Esophagus squamous epithelium (tissue), 5 donors: ENCODE data around the gene TMEM79. TPM values are rescaled to one million over a fixed set of nuclear protein-coding genes. Genes with fewer than 3 reads are reported as not detected.

ENCODE experiments used
- DNase-seq: peaks from one replicate; lab custom pipeline; 2025; lab: John Stamatoyannopoulos, UW
- H3K27ac ChIP-seq, 4 donors: fragments of 200-600 bp; sonication (generic); one replicate each; pipeline ENCODE4 v1.5.1; 2016 to 2019; ENCODE audit warnings: mild to moderate bottlenecking in 1 of 4
- H3K27me3 ChIP-seq, 4 donors: fragments of 200-600 bp; sonication (generic); 1 replicate in 3 of 4; 2 replicates in 1 of 4; pipeline versions ENCODE4 v1.5.1 to v1.6.0; 2017 to 2021; ENCODE audit warnings: antibody characterized with exemption in 1 of 4
- H3K36me3 ChIP-seq, 3 donors: fragments of 200-600 bp; sonication (generic); one replicate each; pipeline ENCODE4 v1.5.1; 2016 to 2019
- H3K4me1 ChIP-seq, 3 donors: fragments of 200-600 bp; sonication (generic); one replicate each; pipeline ENCODE4 v1.5.1; 2017 to 2019
- H3K4me3 ChIP-seq, 4 donors: fragments of 200-600 bp; sonication (generic); 1 replicate in 3 of 4; 2 replicates in 1 of 4; pipeline ENCODE4 v1.5.1; 2016 to 2019; ENCODE audit warnings: mild to moderate bottlenecking in 2 of 4, moderate library complexity in 1 of 4
- H3K9me3 ChIP-seq, 3 donors: fragments of 200-600 bp; sonication (generic); one replicate each; pipeline ENCODE4 v1.5.1; 2016 to 2019
- CTCF ChIP-seq, 6 experiments: fragments of 450-650 bp in 4 of 6; fragments of 200-600 bp in 2 of 6; sonication (generic) in 2 of 6; IDR thresholded peaks; one replicate each; pipeline ENCODE4 v1.5.1; 2016 to 2019; ENCODE audit warnings: antibody characterized with exemption in 6 of 6, mild to moderate bottlenecking in 4 of 6, moderate library complexity in 4 of 6
- POLR2A ChIP-seq, 4 donors: fragments of 450-650 bp; IDR thresholded peaks; one replicate each; pipeline ENCODE4 v1.6.1; 2017; ENCODE audit warnings: antibody characterized with exemption in 4 of 4, mild to moderate bottlenecking in 4 of 4, moderate library complexity in 3 of 4
- WGBS, 2 donors: methylation state at CpG; one replicate each; pipeline ENCODE4 v1.1.5; 2018; 5-methylcytosine and 5-hydroxymethylcytosine counted together
- intact Hi-C: fragments of 100-400 bp; cut with DNase I; formaldehyde crosslinking; loops from one replicate; pipeline ENCODE4 v1.15.0; 2022
- total RNA-seq, 4 donors: library from RNA; depleted of rRNA; stranded (reverse); fragments of >200 nt; gene quantifications; one replicate each; pipeline ENCODE4 v1.1.0, GENCODE V29; 2016
- donor health status: DM: yes; HTN: yes; CAD: no.

TMEM79 gene
- total RNA-seq, 4 donors from 2014 or later = 64.9 to 140 (median 104) TPM

DNA sequence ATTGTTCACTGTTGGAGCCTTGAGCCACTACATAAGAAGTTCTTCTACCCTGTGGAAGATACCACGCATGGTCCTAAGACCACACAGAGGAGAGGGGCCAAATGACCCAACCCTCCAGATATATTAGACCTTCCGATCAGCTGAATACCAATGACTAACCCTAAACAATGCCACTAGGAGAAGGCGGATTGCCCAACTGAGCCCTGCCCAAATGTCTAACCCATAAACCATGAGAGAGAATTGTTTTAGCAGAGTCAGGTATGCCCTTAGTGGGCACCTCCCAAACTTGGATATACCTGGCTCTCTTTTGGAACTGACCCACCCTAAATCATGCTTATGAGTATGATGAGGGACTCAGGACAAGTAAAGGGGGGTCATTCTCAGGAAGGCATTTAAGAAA is 13.8 kb upstream of the TMEM79 start:
- DNase-seq = no peak
- 74 to 90% methylated on average over 3 of the region's 3 CpGs for WGBS, 2 donors

GRCh38 chr1:156276532-156276931 is 7.6 kb upstream of the TMEM79 start:
- Histone ChIP-seq H3K9me3 (no peaks in the 10 kb centered on the region), H3K27me3 (no peaks in the 10 kb centered on the region), H3K27ac (peak overlapping the region in 1 of 4 donors; percentile 1), H3K4me1 (peaks cover 6 to 19% (median 8%) of the 10 kb centered on the region in 3 donors), H3K36me3 (peaks cover 33 to 90% (median 63%) of the 10 kb centered on the region in 3 donors), H3K4me3 (no peak overlapping the region)
- intact Hi-C loops = no loop called here
- no peak for TF ChIP-seq POLR2A (IDR thresholded peaks at IDR 0.05)
- no peak for TF ChIP-seq CTCF (IDR thresholded peaks at IDR 0.05)
- no peak for DNase-seq

More for the DNA sequence above, 13.8 kb upstream of the TMEM79 start:
- H3K9me3 ChIP-seq = no peaks in the 10 kb centered on the region
- intact Hi-C loops = no loop called here
- peak overlapping the region in 2 of 4 donors; percentile 49 to 72 for H3K27ac ChIP-seq
- H3K4me3 ChIP-seq = no peak overlapping the region
- TF ChIP-seq CTCF (IDR thresholded peaks at IDR 0.05) (no peak), POLR2A (IDR thresholded peaks at IDR 0.05) (no peak)
- H3K27me3 ChIP-seq = no peaks in the 10 kb centered on the region
- peaks cover 50 to 100% (median 80%) of the 10 kb centered on the region in 3 donors for H3K36me3 ChIP-seq
- H3K4me1 ChIP-seq = peaks cover 0 to 16% (median 0%) of the 10 kb centered on the region in 3 donors

- Histone ChIP-seq H3K9me3 (no peaks in the 10 kb centered on the region), H3K4me1 (peaks cover 9 to 23% (median 10%) of the 10 kb centered on the region in 3 donors), H3K4me3 (no peak overlapping the region), H3K27ac (peak overlapping the region in 1 of 4 donors; percentile 1), H3K36me3 (peaks cover 30 to 86% (median 59%) of the 10 kb centered on the region in 3 donors), H3K27me3 (no peaks in the 10 kb centered on the region)
- 47 to 73% methylated on average over 5 to 6 of the region's 6 CpGs for WGBS, 2 donors
- DNase-seq = no peak
- intact Hi-C loops = no loop called here
- TF ChIP-seq CTCF (IDR thresholded peaks at IDR 0.05) (no peak), POLR2A (IDR thresholded peaks at IDR 0.05) (no peak)
Measured at GRCh38 chr1:156276966-156277381, 7.2 kb upstream of the TMEM79 start.

DNA sequence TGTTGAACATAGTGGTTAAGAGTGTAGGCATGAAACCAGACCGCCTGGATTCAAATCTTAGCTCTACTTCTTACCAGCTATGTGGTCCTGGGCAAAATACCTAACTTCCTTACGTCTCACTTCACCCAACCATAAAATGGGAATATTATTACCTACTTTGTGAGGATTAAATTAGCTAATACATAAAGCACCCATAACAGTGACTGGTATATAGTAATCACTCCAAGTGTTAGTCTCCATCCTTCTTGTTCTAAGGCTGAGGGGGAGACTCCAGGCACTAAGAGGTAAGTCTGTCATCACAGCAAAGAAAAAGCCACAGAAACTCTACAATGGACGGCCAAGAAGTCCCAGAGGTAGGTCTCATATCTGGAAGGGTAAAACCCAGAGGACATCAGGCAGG is 4.3 kb upstream of the TMEM79 start:
- Histone ChIP-seq H3K36me3 (peaks cover 20 to 57% (median 31%) of the 10 kb centered on the region in 3 donors), H3K9me3 (no peaks in the 10 kb centered on the region), H3K27ac (no peak overlapping the region), H3K27me3 (no peaks in the 10 kb centered on the region), H3K4me1 (peaks cover 19 to 40% (median 21%) of the 10 kb centered on the region in 3 donors), H3K4me3 (no peak overlapping the region)
- TF ChIP-seq POLR2A (IDR thresholded peaks at IDR 0.05) (no peak), CTCF (IDR thresholded peaks at IDR 0.05) (no peak)
- no peak for DNase-seq
- 78 to 91% methylated on average over 3 of the region's 3 CpGs for WGBS, 2 donors
- intact Hi-C loops = no loop called here

- 18 to 19% methylated on average over 7 to 8 of the region's 8 CpGs for WGBS, 2 donors
- H3K4me3 ChIP-seq = peak overlapping the region; percentile 73 to 96 (median 82)
Measured at GRCh38 chr1:156281281-156281680, 2.8 kb upstream of the TMEM79 start.

More at GRCh38 chr1:156281281-156281680, 2.8 kb upstream of the TMEM79 start:
- Histone ChIP-seq H3K36me3 (peaks cover 15 to 55% (median 24%) of the 10 kb centered on the region in 3 donors), H3K9me3 (no peaks in the 10 kb centered on the region), H3K4me1 (peaks cover 23 to 54% (median 24%) of the 10 kb centered on the region in 3 donors), H3K27me3 (no peaks in the 10 kb centered on the region), H3K27ac (peak overlapping the region; percentile 94 to 97 (median 96))
- DNase-seq = no peak
- intact Hi-C loops = no loop called here
- TF ChIP-seq POLR2A (IDR thresholded peaks at IDR 0.05) (no peak), CTCF (IDR thresholded peaks at IDR 0.05) (no peak)
